ENCODE measurements around the gene CCL2.

CCL2 gene

GRCh38 chr17:34305606-34306005 is 50.5 kb downstream of the CCL2 start:
- no peaks in the 10 kb centered on the region for H3K9me3 ChIP-seq (ENCODE audit: control insufficient read depth, low read length)
- H3K4me3 ChIP-seq (ENCODE audit: insufficient read depth, low read depth, low read length): no peak overlapping the region
- no peaks in the 10 kb centered on the region for H3K27me3 ChIP-seq (ENCODE audit: control insufficient read depth, insufficient read depth, low read length, poor library complexity, severe bottlenecking)

GRCh38 chr17:34306466-34306865 is 51.4 kb downstream of the CCL2 start:
- H3K27me3 ChIP-seq (ENCODE audit: control insufficient read depth, insufficient read depth, low read length, poor library complexity, severe bottlenecking): no peaks in the 10 kb centered on the region
- no peaks in the 10 kb centered on the region for H3K4me1 ChIP-seq (ENCODE audit: control insufficient read depth, insufficient read depth, low read length)
- 67 to 71% methylated on average over 3 of the region's 3 CpGs for WGBS, 2 experiments
- H3K9me3 ChIP-seq (ENCODE audit: control insufficient read depth, low read length): no peaks in the 10 kb centered on the region
- no peak overlapping the region for H3K4me3 ChIP-seq (ENCODE audit: insufficient read depth, low read depth, low read length)
- no peaks in the 10 kb centered on the region for H3K36me3 ChIP-seq (ENCODE audit: control insufficient read depth, insufficient read depth, low read length)
- no peak overlapping the region for H3K27ac ChIP-seq (ENCODE audit: insufficient read depth, low read depth, low read length, poor library complexity, severe bottlenecking)

More at GRCh38 chr17:34305606-34306005, 50.5 kb downstream of the CCL2 start:
- H3K27ac ChIP-seq (ENCODE audit: insufficient read depth, low read depth, low read length, poor library complexity, severe bottlenecking): no peak overlapping the region
- H3K4me1 ChIP-seq (ENCODE audit: control insufficient read depth, insufficient read depth, low read length): no peaks in the 10 kb centered on the region
- no peaks in the 10 kb centered on the region for H3K36me3 ChIP-seq (ENCODE audit: control insufficient read depth, insufficient read depth, low read length)

All from ectodermal cell (in vitro differentiated cells).